Mammary epithelial cell (primary cell): Measurements from ENCODE around the gene KRTAP4-9.
"Not testable (repeated sequence)": the region's sequence is repeated elsewhere in the genome, so short reads cannot be mapped to it uniquely, and the experiment has no call there.

Experiments
- CTCF ChIP-seq, 2 donors: IDR thresholded peaks in 1 of 2; conservative IDR thresholded peaks in 1 of 2; 2 replicates each; pipeline ENCODE4 v1.5.1; 2011 to 2012; ENCODE audit warnings: inconsistent platforms in 2 of 2, low read length in 2 of 2, mild to moderate bottlenecking in 2 of 2, control low read depth in 1 of 2, low read depth in 1 of 2; ENCODE audit not compliant: insufficient read depth in 1 of 2; ENCODE audit errors: extremely low read depth in 1 of 2
- EZH2 ChIP-seq: IDR thresholded peaks from 2 replicates; pipeline ENCODE4 v1.6.1; 2012; ENCODE audit warnings: low read length, inconsistent platforms, borderline replicate concordance

- TF ChIP-seq EZH2; CTCF (conservative IDR thresholded peaks at IDR 0.05 in 1 of 2, IDR thresholded peaks at IDR 0.05 in 1 of 2; ENCODE audit: extremely low read depth in 1 of 2, insufficient read depth in 1 of 2, low read depth in 1 of 2, low read length in 2 of 2): not testable (repeated sequence)
Observed at GRCh38 chr17:41105347-41105746, at the start of gene KRTAP4-9.
